ENCODE data around the gene SLC5A1. TPM values are rescaled to one million over a fixed set of nuclear protein-coding genes. Genes with fewer than 3 reads are reported as not detected.

SLC5A1 gene
- total and polyA plus RNA-seq, 2 of the 8 experiments (the other 6 are each of a cell fraction or from before 2014, with no cell fraction given), result 0.06 TPM; not detected in 1

DNA sequence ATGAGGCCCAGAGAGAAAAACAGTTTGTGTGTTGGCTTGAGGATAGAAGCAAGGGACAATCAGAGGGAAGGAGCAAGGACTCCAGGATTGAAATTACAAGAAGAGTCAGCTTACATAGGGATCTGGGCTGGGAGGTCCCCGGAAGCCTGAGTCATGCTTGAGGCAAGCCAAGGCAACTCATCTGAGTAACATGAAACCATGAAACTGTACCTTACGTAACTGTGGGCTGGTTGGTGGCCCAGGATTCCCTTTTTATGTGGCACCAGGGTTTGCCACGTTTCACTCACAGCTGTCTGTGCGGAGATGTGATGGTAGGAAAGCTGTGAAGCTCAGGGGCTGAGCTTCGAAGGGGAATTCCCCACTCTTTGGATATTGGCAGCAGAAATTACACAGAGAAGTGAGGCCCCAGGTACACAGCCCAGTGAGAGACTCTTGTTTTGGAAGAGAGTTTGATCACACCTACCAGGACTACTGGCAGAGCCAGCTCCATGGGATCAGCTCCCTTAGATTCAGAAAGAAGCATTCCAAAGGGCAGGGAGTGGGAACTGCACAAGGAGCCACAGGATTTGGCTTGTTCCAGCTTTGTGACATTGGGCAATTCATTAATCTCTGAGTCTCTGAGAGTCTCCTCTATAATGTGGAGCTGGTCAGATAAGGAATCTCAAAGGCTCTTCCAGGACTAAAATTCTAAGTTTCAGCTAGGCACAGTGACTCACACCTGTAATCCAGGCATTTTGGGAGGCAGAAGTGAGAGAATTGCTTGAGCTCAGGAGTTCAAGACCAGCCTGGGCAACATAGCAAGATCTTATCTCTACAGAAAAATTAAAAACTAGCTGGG lies 7.8 kb downstream of the SLC5A1 start:
- H3K4ac ChIP-seq (replicated peaks; ENCODE audit: insufficient read length, low read depth, low read length), result no peak overlapping the region
- no peaks in the 10 kb centered on the region for H3K36me3 ChIP-seq (ENCODE audit: control insufficient read depth in 2 of 4, insufficient read depth in 4 of 4, low read length in 3 of 4)
- no peaks in the 10 kb centered on the region for H3K4me1 ChIP-seq (replicated peaks in 1 of 4; ENCODE audit: control insufficient read depth in 3 of 4, insufficient read depth in 4 of 4, low read length in 3 of 4)
- no peaks in the 10 kb centered on the region for H4K20me1 ChIP-seq (replicated peaks in 1 of 2; ENCODE audit: control insufficient read depth in 1 of 2, insufficient read depth in 2 of 2, low read length in 2 of 2)
- H4K91ac ChIP-seq (replicated peaks; ENCODE audit: insufficient read length, low read length), result no peak overlapping the region
- no peak overlapping the region for H3K14ac ChIP-seq (ENCODE audit: insufficient read length)
- H3K56ac ChIP-seq (replicated peaks; ENCODE audit: insufficient read length, low read depth, low read length), result no peak overlapping the region
- no peak overlapping the region; the same call in 1 of the 2 replicates for H2BK5ac ChIP-seq (ENCODE audit: low read depth, low read length)
- no peak overlapping the region for H4K5ac ChIP-seq (ENCODE audit: insufficient read length, low read depth, low read length)
- peak overlapping the region; percentile 31 for H2BK120ac ChIP-seq (replicated peaks; ENCODE audit: low read depth, low read length)
- no peaks in the 10 kb centered on the region for H3K9me3 ChIP-seq (ENCODE audit: insufficient read depth in 2 of 2, low read depth in 1 of 2, low read length in 1 of 2)
- POLR2A ChIA-PET (ENCODE audit: partially characterized antibody), result interaction anchor here (0.6 to 1.2 kb wide), 2 partner anchors 26 to 334 kb away, joined by 3 to 4 read pairs; no protein-coding TSS in a partner anchor
- no peaks in the 10 kb centered on the region; a peak in 2 of 7 replicates for H3K27me3 ChIP-seq (replicated peaks in 1 of 4; ENCODE audit: control insufficient read depth in 3 of 4, extremely low read depth in 1 of 4, insufficient read depth in 3 of 4, low read length in 3 of 4)
- no peak overlapping the region for H3K9ac ChIP-seq (replicated peaks in 1 of 4; ENCODE audit: extremely low read depth in 1 of 4, low read depth in 3 of 4, low read length in 3 of 4)
- H2AFZ ChIP-seq (ENCODE audit: low read length), result peak overlapping the region; percentile 91
- no peaks in the 10 kb centered on the region for H3K79me1 ChIP-seq (ENCODE audit: low read depth, low read length)
- H2BK12ac ChIP-seq (ENCODE audit: low read depth, low read length), result no peak overlapping the region
- H3K79me2 ChIP-seq (ENCODE audit: control insufficient read depth in 1 of 2, insufficient read depth in 2 of 2, low read length in 2 of 2), result no peaks in the 10 kb centered on the region
- no peak overlapping the region for H3K18ac ChIP-seq (ENCODE audit: extremely low read depth, low read length)
- CTCF ChIA-PET (ENCODE audit: partially characterized antibody), result interaction anchor here (0.7 to 2.0 kb wide), 8 partner anchors 10 to 74 kb away, joined by 3 to 7 read pairs (median 4); no protein-coding TSS in a partner anchor
- no peak for DNase-seq (ENCODE audit: low read depth in 1 of 2, low spot score in 2 of 2)
- no peak overlapping the region for H2BK20ac ChIP-seq (ENCODE audit: low read length)
- no peak overlapping the region for H3K4me3 ChIP-seq (ENCODE audit: extremely low read depth in 1 of 4, insufficient read depth in 2 of 4, low read depth in 3 of 4, low read length in 4 of 4)
- H3K27ac ChIP-seq (ENCODE audit: low read depth, low read length), result no peak overlapping the region
- 0 out of 2 replicates have a peak, but pooled peaks cover 2% of the 10 kb centered on the region for H3K23me2 ChIP-seq (ENCODE audit: low read depth, low read length)
- FAIRE-seq, result no peak
- 82% methylated on average over 5 of the region's 5 CpGs; no CpG with 5 or more reads in 1 of the 2 experiments for WGBS, 2 experiments (ENCODE audit: extremely low coverage in 1 of 2, insufficient coverage in 1 of 2, insufficient read length in 1 of 2, insufficient replicate concordance in 2 of 2, low coverage in 1 of 2, low lambda C conversion rate in 2 of 2, missing lambda C conversion rate in 1 of 2)
- no peak overlapping the region for H3K23ac ChIP-seq (ENCODE audit: insufficient read length)
- peak overlapping the region; percentile 69; the same call in 1 of the 2 replicates for H4K8ac ChIP-seq (ENCODE audit: extremely low read depth, insufficient read depth, low read length)
- no peak overlapping the region for H3K4me2 ChIP-seq (ENCODE audit: insufficient read depth in 1 of 2, low read depth in 2 of 2, low read length in 2 of 2)
- H2AK5ac ChIP-seq (ENCODE audit: low read depth, low read length), result no peak overlapping the region
- peak; percentile 28; the same call in 1 of the 2 replicates for TF ChIP-seq MAFK (IDR thresholded peaks at IDR 0.05; ENCODE audit: low read depth, low read length)
- peak; percentile 85 for TF ChIP-seq BACH1 (IDR thresholded peaks at IDR 0.05; ENCODE audit: low read length)
- no peak for TF ChIP-seq KDM4A (IDR thresholded peaks at IDR 0.05; ENCODE audit: low read depth, low read length, severe bottlenecking)
- no peak overlapping the region for H2BK15ac ChIP-seq (ENCODE audit: low read length)

Measured in H1 (cell line).